Omental fat pad (tissue), 4 donors: ENCODE data around the gene ADAP1. TPM values are rescaled to one million over a fixed set of nuclear protein-coding genes. Genes with fewer than 3 reads are reported as not detected.

Experiments used
- ATAC-seq: fragments of 150-250 bp; one replicate; pipeline ENCODE4 v1.9.1; 2016; ENCODE audit warnings: mild to moderate bottlenecking, moderate library complexity; ENCODE audit not compliant: low FRiP score
- DNase-seq: peaks from one replicate; pipeline ENCODE4 v3.0.0-alpha.2; 2019; ENCODE audit warnings: low spot score
- total RNA-seq, 4 donors: library from RNA; depleted of rRNA; stranded (reverse); fragments of >200 nt; gene quantifications; one replicate each; pipeline ENCODE4 v1.1.0, GENCODE V29; 2016
- TF ChIP-seq, protein P1 (sequence below), 3 donors: fragments of 450-650 bp; IDR thresholded peaks; one replicate each; pipeline ENCODE4 v1.5.1; 2016 to 2017; ENCODE audit warnings: antibody characterized with exemption in 3 of 3, mild to moderate bottlenecking in 3 of 3, moderate library complexity in 2 of 3

ADAP1 gene
- total RNA-seq, 4 donors from 2014 or later, result 6.7 to 21.7 (median 14.4) TPM

DNA sequence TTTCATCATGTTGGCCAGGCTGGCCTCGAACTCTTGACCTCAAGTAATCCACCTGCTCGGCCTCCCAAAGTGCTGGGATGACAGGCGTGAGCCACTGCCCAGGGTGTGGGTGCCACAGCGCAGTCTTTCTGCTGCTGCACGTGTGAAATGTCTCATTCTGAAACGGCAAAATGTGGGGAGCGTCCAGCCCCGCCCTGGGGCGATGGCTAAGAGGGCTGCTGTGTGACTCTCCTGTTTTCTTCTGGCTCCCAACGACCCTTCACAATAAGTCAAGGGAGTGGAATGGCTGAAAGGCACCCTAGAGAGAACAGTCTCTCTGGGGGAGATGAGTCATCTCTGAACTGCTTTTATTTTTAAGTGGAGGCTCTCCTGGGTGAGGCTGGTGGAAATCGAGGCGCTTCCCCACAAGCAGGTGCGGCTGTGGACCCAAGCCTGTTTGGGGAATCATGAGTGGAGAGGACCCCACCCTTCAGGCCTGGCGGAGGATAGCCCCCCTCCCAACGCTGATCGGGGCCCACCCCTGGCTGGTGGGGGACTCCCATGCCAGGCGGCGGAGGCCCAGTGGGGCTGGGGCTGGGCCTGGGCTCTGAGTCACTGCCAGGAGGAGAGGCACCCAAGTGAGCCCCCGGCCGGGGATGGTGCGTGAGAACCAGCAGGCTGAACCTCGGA lies 18.0 kb downstream of the ADAP1 start:
- ATAC-seq (no peak), DNase-seq (no peak)
- TF ChIP-seq, protein P1, sequence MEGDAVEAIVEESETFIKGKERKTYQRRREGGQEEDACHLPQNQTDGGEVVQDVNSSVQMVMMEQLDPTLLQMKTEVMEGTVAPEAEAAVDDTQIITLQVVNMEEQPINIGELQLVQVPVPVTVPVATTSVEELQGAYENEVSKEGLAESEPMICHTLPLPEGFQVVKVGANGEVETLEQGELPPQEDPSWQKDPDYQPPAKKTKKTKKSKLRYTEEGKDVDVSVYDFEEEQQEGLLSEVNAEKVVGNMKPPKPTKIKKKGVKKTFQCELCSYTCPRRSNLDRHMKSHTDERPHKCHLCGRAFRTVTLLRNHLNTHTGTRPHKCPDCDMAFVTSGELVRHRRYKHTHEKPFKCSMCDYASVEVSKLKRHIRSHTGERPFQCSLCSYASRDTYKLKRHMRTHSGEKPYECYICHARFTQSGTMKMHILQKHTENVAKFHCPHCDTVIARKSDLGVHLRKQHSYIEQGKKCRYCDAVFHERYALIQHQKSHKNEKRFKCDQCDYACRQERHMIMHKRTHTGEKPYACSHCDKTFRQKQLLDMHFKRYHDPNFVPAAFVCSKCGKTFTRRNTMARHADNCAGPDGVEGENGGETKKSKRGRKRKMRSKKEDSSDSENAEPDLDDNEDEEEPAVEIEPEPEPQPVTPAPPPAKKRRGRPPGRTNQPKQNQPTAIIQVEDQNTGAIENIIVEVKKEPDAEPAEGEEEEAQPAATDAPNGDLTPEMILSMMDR (IDR thresholded peaks at IDR 0.05), result no peak

DNA sequence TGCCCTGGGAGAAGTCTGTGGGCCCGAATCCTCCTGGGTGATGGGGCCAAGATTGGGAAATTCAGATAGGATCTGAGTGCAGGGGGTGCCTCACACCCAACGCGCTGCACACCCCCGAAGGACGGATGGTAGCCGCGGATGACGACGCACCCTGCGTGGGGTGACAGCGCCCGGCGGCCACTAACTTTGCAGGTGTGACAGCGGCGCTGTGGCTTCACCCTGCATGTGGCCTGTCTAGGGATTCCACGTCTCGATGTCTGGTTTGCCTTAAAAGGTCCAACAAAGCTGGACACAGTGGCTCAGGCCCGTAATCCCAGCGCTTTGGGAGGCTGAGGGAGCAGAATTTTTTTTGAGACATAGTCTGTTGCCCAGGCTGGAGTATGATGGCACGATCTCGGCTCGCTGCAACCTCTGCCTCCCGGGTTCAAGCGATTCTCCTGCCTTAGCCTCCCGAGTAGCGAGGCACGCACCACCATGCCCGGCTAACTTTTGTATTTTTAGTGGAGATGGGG lies 18.6 kb downstream of the ADAP1 start:
- DNase-seq (no peak), ATAC-seq (no peak)
- TF ChIP-seq, protein P1 (IDR thresholded peaks at IDR 0.05), result no peak

DNA sequence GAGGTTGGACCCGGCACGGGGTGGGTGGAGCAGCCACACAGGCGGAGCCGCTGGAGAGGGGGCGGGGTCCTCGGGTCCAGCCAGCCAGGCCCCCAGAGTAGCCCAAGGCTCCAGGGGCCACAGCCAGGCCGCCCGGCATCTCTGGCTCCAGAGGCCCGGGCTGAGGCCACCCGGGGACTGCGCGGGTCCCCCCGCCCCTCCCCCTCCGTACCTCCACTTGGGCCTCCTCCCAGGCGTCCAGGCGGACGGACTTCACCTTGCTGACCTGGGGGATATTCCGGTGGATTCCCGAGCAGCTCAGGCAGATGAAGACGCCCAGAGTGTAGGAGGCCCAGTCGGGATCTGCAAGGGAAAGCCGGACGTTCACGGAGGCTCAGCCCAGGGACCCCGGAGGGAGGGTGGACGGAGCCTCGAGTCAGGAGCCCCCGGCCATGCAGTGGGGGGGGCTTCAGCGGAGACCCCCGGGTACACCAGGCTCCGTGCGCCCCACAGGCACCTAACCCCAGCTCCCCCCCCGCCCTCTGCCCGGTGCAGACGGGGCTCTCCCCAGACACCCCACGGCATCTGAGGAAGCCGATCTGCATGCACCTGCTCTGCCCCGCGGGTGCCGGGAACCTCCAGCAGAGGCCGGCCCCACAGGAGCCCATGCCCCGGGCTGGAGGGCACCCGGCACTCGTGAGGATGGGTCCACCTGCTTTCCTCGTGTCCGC lies 19.2 kb downstream of the ADAP1 start:
- ATAC-seq, result no peak
- no peak for DNase-seq
- TF ChIP-seq, protein P1 (IDR thresholded peaks at IDR 0.05), result no peak

DNA sequence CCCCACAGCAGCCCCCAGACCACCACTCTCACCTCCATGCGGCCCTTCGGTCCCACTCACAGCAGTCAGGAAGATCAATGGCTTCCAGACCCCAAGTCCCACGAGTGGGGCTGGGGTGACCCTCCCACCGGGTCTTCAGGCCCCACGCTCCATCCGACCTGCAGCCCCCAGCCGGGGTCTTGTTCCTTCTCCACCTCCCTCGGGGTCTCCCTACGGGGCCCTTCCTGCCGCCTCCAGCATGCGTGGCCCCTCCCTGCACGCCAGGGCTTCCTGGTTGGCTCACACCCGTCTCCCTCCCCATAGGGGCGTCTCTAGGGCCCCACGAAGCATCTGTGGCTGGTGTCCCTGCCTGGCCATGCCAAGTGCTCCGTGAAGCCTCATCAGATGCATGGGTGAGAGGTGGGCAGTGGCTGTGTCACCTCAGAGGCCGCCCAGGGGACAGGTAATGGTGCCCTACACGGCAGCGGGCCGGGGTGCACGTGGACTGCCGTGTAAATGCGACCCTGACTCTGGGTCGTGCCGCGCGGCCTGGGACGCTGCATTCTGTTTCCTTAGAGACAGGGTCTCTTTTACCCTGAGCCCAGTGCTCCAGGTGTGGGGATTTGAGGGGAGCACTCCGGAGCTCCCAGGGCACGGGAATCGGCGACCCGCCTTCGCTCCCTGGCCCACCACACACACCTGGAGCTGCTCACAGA lies 19.9 kb downstream of the ADAP1 start:
- TF ChIP-seq, protein P1 (IDR thresholded peaks at IDR 0.05), result no peak
- ATAC-seq (no peak), DNase-seq (no peak)

DNA sequence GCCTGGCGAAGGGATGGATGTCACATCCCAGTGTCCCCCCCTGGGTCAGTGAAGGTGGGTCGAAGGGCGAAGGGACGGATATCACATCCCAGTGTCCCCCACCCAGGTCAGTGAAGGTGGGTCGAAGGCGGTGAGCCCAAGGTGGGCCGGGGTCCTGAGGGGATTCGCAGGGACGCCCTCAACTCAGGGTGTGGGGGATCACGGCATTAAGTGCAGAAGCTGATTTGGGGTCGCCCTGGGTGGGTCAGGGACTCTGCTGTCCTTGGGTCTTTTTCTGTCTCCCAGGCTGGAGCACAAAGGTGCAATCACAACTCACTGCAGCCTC lies 21.9 kb downstream of the ADAP1 start:
- DNase-seq, result no peak
- TF ChIP-seq, protein P1 (IDR thresholded peaks at IDR 0.05), result no peak
- no peak for ATAC-seq

DNA sequence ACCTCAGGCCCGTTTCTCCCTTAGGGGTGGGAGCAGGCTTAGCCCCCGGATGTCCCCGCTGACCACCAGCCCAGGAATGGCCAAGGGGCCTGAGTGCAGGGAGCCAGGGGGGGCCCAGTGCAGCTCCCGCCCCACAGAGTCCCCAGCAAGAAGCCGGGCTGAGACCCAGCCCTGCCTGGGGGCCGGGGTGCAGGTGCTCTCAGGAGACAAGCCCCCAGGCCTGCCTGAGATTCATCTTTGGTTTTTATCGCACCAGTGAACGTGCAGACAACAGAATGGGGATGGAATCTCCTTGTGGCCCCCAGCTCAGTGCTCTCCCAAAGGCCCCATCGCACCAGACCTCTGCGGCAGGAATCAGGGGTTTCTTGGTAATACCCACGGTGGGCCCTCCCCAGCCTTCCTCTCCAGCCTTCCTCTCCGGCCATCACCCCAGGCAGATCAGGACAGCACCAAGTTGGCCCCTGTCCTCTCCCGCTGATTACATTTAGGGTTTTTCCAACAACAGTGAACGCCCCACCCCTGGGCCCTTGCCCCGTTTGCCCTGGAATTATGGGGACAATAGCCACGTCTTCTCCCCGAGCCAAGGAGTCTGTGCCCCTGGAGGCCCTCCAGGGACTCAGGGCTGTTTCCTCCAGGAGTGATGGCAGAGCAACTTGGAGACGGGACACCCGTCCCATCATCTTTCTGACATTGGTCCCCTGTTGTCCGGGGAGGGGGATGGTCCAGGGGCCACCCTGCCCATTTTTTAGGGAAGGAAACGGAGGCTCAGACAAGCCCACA lies 22.4 kb downstream of the ADAP1 start:
- TF ChIP-seq, protein P1 (IDR thresholded peaks at IDR 0.05), result no peak
- no peak for DNase-seq
- ATAC-seq, result no peak
